Loucy (cell line): ENCODE results near the gene AIG1.

Experiments
- H2AFZ ChIP-seq: fragments of 200-600 bp; sonication (generic); 2 replicates; pipeline ENCODE4 v1.6.0; 2016; ENCODE audit warnings: antibody characterized with exemption, mild to moderate bottlenecking, low read length, moderate library complexity
- H3F3A ChIP-seq: fragments of 200-600 bp; 2 replicates; pipeline ENCODE4 v1.6.0; 2016; ENCODE audit warnings: antibody characterized with exemption, low read depth, mild to moderate bottlenecking
- H3K27me3 ChIP-seq: fragments of 200-600 bp; sonication (generic); 2 replicates; pipeline ENCODE4 v1.6.1; 2014; ENCODE audit warnings: low read length, mild to moderate bottlenecking; ENCODE audit not compliant: insufficient read depth, poor library complexity, severe bottlenecking
- H3K36me3 ChIP-seq: fragments of 200-600 bp; sonication (generic); 2 replicates; pipeline ENCODE4 v1.6.1; 2016; ENCODE audit warnings: low read length; ENCODE audit not compliant: insufficient read depth
- H3K4me1 ChIP-seq: fragments of 200-600 bp; sonication (generic); 2 replicates; pipeline ENCODE4 v1.5.1; 2014; ENCODE audit warnings: low read length, mild to moderate bottlenecking; ENCODE audit not compliant: insufficient read depth, poor library complexity, severe bottlenecking
- H3K4me2 ChIP-seq: fragments of 200-600 bp; sonication (generic); 2 replicates; pipeline ENCODE4 v1.6.0; 2014; ENCODE audit warnings: antibody characterized with exemption, low read length, low read depth, mild to moderate bottlenecking; ENCODE audit not compliant: poor library complexity, severe bottlenecking
- H3K4me3 ChIP-seq: fragments of 200-600 bp; sonication (generic); 2 replicates; pipeline ENCODE4 v1.5.1; 2014; ENCODE audit warnings: low read length, mild to moderate bottlenecking, mixed read lengths; ENCODE audit not compliant: poor library complexity, severe bottlenecking
- H3K79me2 ChIP-seq: fragments of 200-600 bp; sonication (generic); 2 replicates; pipeline ENCODE4 v1.6.1; 2014; ENCODE audit warnings: low read length; ENCODE audit not compliant: insufficient read depth
- H3K9ac ChIP-seq: fragments of 200-600 bp; sonication (generic); 2 replicates; pipeline ENCODE4 v1.6.0; 2014; ENCODE audit warnings: mild to moderate bottlenecking, low read depth, low read length, moderate library complexity; ENCODE audit not compliant: poor library complexity, severe bottlenecking
- H3K9me2 ChIP-seq: fragments of 200-600 bp; sonication (generic); replicated peaks from 2 replicates; pipeline ENCODE4 v1.6.1; 2016; ENCODE audit warnings: low read depth, low read length, mixed read lengths
- H3K9me3 ChIP-seq: fragments of 200-600 bp; sonication (generic); 2 replicates; pipeline ENCODE4 v1.6.1; 2014; ENCODE audit warnings: mild to moderate bottlenecking, antibody characterized with exemption, low read length, low read depth; ENCODE audit not compliant: insufficient read depth
- H4K20me1 ChIP-seq: fragments of 200-600 bp; sonication (generic); 2 replicates; pipeline ENCODE4 v1.6.0; 2014; ENCODE audit warnings: antibody characterized with exemption, low read length, mild to moderate bottlenecking; ENCODE audit not compliant: insufficient read depth, poor library complexity, severe bottlenecking
- EZH2phosphoT487 ChIP-seq: fragments of 200-600 bp; IDR thresholded peaks from 2 replicates; pipeline ENCODE4 v1.6.1; 2018; ENCODE audit warnings: antibody characterized with exemption, mild to moderate bottlenecking, moderate library complexity, borderline replicate concordance
- TF ChIP-seq, protein P1 (sequence below): fragments of 200-600 bp; sonication (generic); conservative IDR thresholded peaks from 2 replicates; pipeline ENCODE4 v1.5.1; 2014; ENCODE audit warnings: mild to moderate bottlenecking, antibody characterized with exemption, low read length

AIG1 gene

DNA sequence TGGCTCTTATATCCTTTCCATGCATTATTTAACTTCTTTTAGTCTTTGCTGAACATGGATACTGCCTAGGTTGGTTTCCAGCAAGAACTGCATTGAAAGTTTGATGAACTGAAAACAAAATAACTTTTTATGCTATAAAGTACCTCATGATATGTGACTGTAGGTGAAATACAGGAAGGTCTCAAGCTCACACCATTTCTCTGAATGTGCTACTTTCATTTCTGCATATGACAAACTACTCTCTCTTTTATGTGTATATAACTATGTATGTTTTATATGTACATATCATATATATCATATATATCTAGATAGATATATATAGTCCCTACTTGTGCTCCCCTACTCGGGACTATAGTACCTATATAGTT is 65.9 kb downstream of the AIG1 start:
- H3K36me3 ChIP-seq: no peaks in the 10 kb centered on the region
- H3K4me1 ChIP-seq: no peaks in the 10 kb centered on the region
- no peaks in the 10 kb centered on the region for H3K79me2 ChIP-seq
- H3K9me3 ChIP-seq: peaks cover 11% of the 10 kb centered on the region; the same call in 1 of the 2 replicates
- no peak overlapping the region for H3K4me2 ChIP-seq
- TF ChIP-seq, protein P1, sequence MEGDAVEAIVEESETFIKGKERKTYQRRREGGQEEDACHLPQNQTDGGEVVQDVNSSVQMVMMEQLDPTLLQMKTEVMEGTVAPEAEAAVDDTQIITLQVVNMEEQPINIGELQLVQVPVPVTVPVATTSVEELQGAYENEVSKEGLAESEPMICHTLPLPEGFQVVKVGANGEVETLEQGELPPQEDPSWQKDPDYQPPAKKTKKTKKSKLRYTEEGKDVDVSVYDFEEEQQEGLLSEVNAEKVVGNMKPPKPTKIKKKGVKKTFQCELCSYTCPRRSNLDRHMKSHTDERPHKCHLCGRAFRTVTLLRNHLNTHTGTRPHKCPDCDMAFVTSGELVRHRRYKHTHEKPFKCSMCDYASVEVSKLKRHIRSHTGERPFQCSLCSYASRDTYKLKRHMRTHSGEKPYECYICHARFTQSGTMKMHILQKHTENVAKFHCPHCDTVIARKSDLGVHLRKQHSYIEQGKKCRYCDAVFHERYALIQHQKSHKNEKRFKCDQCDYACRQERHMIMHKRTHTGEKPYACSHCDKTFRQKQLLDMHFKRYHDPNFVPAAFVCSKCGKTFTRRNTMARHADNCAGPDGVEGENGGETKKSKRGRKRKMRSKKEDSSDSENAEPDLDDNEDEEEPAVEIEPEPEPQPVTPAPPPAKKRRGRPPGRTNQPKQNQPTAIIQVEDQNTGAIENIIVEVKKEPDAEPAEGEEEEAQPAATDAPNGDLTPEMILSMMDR: no peak
- TF ChIP-seq EZH2phosphoT487: no peak
- no peaks in the 10 kb centered on the region for H3K27me3 ChIP-seq
- no peaks in the 10 kb centered on the region for H3K9me2 ChIP-seq
- H2AFZ ChIP-seq: no peak overlapping the region
- H3F3A ChIP-seq: no peaks in the 10 kb centered on the region
- no peaks in the 10 kb centered on the region for H4K20me1 ChIP-seq
- H3K4me3 ChIP-seq: no peak overlapping the region
- no peak overlapping the region for H3K9ac ChIP-seq

DNA sequence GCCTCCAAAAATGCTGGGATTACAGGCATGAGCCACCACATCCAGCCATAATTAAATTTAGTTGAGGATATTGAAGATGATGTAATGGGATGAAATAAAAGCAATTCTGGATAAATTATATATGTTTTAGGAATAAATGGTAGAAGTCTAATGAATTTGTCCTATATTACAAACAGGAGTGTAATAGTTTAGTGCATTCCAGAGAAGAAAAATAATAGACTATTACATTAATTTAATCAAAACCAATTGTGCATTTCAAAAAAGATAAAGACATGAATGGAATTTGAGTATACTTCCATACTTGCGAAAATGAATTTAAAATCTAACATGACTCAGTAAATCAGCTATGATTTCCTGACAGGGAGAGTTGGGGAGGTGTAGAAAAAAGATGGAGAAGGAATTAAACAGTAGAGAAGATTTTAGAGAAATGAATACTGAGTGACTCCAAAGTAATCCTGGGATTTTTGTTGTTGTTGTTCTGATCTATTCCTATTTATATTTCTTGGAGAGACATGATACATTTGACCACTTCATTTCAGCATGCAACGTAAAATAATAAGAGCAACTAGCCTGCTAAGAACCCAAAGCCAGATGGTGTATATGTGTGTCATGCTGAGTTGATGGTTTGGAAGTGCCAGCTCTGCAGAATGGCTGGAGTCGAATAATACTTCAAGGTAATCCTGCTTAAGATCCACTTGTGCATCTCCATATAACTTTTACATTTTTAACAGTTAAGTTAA is 67.4 kb downstream of the AIG1 start:
- no peaks in the 10 kb centered on the region for H3K9me2 ChIP-seq

DNA sequence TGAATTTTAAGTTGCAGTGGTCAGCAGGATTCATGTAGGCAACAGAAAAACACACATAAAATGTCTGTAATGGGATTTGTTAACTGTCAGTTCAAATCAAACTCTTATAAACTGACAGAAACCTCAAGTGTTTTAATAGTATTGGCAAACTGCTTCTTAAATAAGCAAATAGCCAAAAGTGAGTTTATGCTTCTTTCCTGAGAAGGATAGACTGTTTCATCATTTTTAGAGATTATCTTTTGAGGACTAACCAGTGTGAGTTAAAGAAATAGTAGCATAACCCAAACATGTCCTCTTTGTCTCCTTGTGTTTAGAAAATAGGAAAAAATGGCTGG is 68.0 kb downstream of the AIG1 start:
- H3K36me3 ChIP-seq: no peaks in the 10 kb centered on the region
- H3K4me2 ChIP-seq: no peak overlapping the region
- H3F3A ChIP-seq: no peaks in the 10 kb centered on the region
- H3K9me3 ChIP-seq: peaks cover 11% of the 10 kb centered on the region; the same call in 1 of the 2 replicates
- no peak overlapping the region for H3K9ac ChIP-seq
- no peaks in the 10 kb centered on the region for H3K79me2 ChIP-seq
- TF ChIP-seq, protein P1: no peak
- no peak for TF ChIP-seq EZH2phosphoT487
- H4K20me1 ChIP-seq: no peaks in the 10 kb centered on the region
- H3K4me1 ChIP-seq: no peaks in the 10 kb centered on the region
- no peaks in the 10 kb centered on the region for H3K27me3 ChIP-seq
- H3K4me3 ChIP-seq: no peak overlapping the region
- H3K9me2 ChIP-seq: no peaks in the 10 kb centered on the region
- H2AFZ ChIP-seq: no peak overlapping the region

More for the DNA sequence above, 67.4 kb downstream of the AIG1 start:
- TF ChIP-seq, protein P1: no peak
- no peak for TF ChIP-seq EZH2phosphoT487
- Histone ChIP-seq H3K27me3 (no peaks in the 10 kb centered on the region), H2AFZ (no peak overlapping the region), H3K4me2 (no peak overlapping the region), H3K4me3 (no peak overlapping the region), H3K9ac (no peak overlapping the region), H4K20me1 (no peaks in the 10 kb centered on the region), H3F3A (no peaks in the 10 kb centered on the region), H3K9me3 (peaks cover 11% of the 10 kb centered on the region; the same call in 1 of the 2 replicates), H3K4me1 (no peaks in the 10 kb centered on the region), H3K79me2 (no peaks in the 10 kb centered on the region), H3K36me3 (no peaks in the 10 kb centered on the region)
